SH-SY5Y (cell line): ENCODE results near the gene ZNF79.

ENCODE experiments used
- GATA2 ChIP-seq: IDR thresholded peaks from 2 replicates; pipeline ENCODE4 v1.6.1; 2011; ENCODE audit warnings: mild to moderate bottlenecking, low read depth, low read length
- GATA3 ChIP-seq: IDR thresholded peaks from 2 replicates; pipeline ENCODE4 v1.6.1; 2011; ENCODE audit warnings: low read depth, mild to moderate bottlenecking, low read length, moderate library complexity

- TF ChIP-seq GATA2 (no peak), GATA3 (no peak)
Observed at GRCh38 chr9:127450830-127451607, 26.8 kb downstream of the ZNF79 start, which contains the start of the genes LRSAM1 and RPL12.
